NCI-H2107 (cell line): ENCODE measurements around the gene SPTSSA.
"Not testable (repeated sequence)": the region's sequence is repeated elsewhere in the genome, so short reads cannot be mapped to it uniquely, and the experiment has no call there.

Experiments
- DNase-seq: peaks from one replicate; lab custom pipeline; 2025; lab: John Stamatoyannopoulos, UW

The SPTSSA gene

DNA sequence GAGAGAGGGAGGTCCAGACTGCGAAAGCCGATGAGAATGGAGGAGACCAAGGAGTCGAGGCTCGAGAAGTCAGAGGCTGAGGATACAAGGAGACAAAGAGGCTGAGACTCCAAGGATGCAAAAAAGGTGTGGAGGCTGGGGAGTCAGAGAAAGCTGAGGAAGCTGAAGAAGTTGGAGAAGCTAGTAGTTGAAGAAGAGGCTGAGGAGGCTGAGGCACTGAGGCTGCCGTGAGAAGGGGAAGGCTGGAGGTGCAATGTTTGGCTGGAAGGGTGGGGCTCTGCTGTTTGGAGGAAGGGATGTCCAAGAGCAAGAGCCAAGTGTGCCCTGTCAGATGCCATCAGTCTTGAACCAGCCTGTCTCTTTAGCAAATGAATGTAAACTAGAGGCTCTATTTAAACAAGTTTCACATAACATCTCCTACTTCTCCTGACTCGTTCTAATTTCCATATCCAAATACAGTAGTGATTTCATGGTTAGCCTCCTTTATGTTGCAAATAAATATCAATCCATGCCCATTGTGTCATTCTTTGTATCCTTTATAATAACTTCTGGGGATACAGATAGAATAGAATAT lies 10.8 kb upstream of the SPTSSA start:
- no peak for DNase-seq

DNA sequence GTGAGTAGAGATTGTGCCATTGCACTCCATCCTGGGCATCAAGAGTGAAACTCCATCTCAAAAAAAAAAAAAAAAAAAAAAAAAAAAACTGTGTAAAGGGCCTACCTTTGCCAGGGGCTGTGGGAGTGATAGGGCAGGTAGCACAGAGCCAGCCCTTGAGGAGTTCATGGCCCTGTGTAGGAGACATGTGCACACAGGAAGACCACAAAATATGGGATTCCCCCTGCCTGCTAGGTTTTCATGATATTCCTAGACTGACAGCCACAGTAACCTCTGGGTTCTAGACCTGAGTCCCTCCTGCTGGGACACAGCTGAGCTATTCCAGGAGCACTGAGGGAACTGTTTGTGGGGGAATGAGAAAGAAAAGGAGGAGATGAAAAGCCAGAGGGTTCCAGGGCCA lies 8.3 kb upstream of the SPTSSA start:
- no peak for DNase-seq

DNA sequence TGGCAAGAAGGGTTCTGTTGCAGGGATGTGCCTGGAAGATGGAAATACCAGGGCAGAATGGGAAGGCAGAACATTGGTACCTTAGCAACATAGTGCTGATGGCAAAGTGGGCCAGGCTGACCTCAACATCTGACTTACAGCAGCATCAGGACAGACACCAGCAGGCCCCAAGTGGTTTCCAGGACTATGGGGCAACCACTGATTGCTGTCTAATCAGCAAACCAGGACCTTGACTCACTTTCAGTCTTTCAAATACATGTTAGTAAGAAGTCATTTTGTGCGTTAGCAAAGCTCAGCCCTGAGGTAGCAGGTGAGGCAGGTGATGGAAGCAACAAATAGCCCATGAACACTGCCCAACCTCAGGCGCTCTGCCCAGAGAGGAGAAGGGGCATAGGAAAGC lies 4.7 kb upstream of the SPTSSA start:
- no peak for DNase-seq

- no peak for DNase-seq
Observed at GRCh38 chr14:34465069-34465859, 3.2 kb upstream of the SPTSSA start.

GRCh38 chr14:34463598-34463961 lies 1.5 kb upstream of the SPTSSA start:
- no peak for DNase-seq

GRCh38 chr14:34461334-34462131 lies 507 bp downstream of the SPTSSA start:
- no peak for DNase-seq

GRCh38 chr14:34460841-34461240 lies 1.2 kb downstream of the SPTSSA start:
- DNase-seq, result no peak

GRCh38 chr14:34460295-34460694 lies 1.7 kb downstream of the SPTSSA start:
- DNase-seq, result no peak

DNA sequence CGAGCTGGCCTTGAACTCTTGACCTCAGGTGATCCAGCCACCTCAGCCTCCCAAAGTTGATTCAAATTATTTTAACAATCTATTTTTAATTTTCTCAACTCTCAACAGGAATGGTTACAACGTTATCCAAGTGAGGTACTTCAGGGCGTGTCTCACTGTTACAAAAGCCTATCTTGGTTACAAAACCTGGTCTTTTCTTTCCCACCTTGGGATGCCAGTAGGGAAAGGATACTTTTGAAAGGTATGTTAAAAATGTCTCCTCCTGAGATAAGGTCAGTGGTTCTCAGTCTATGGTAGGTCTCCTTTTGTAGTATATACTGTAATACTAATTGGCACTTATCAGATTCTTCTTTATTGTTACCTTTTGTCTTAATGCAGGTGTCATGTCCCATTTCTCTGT lies 4.9 kb downstream of the SPTSSA start:
- DNase-seq, result no peak

DNA sequence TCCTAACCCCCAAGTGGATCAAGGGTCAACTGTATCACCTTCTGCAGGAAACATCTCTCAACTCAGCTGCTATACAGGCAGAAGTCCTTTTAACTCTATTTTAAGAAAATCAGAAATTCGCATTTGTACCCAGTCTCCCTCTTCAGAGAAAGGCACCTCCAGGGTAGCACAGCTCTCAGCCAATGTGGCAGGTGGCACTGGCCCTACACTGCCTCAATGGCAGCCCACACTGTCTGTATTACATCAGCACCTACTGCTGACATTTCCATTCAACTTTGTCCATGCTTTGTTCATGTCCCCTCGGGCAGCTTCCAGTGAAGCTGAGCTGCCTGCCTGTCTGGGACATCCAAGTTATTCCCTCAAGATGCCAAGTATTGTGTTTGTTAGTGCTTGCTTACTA lies 8.8 kb downstream of the SPTSSA start:
- DNase-seq, result no peak

GRCh38 chr14:34452258-34452822 lies 9.7 kb downstream of the SPTSSA start:
- no peak for DNase-seq

DNA sequence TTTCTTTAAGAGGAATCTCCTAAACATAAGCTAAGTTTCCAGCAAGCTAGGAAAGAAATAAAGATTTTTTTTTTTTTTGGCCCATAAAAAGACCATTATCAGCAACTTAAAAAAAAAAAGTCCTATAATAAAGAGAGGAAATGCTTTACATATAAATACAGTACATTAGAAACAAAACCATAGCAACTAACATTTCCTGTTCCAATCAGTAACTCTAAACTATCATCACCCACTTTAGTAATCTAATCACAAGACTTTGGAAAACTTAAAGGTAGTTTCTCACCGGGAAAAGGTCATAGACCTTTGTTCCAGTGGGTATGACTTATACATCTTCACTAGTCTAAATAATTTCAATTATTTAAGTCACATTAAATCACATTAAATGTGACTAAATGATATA lies 11.1 kb downstream of the SPTSSA start:
- no peak for DNase-seq

- no peak for DNase-seq
Observed at GRCh38 chr14:34450542-34450915, 11.5 kb downstream of the SPTSSA start.

DNA sequence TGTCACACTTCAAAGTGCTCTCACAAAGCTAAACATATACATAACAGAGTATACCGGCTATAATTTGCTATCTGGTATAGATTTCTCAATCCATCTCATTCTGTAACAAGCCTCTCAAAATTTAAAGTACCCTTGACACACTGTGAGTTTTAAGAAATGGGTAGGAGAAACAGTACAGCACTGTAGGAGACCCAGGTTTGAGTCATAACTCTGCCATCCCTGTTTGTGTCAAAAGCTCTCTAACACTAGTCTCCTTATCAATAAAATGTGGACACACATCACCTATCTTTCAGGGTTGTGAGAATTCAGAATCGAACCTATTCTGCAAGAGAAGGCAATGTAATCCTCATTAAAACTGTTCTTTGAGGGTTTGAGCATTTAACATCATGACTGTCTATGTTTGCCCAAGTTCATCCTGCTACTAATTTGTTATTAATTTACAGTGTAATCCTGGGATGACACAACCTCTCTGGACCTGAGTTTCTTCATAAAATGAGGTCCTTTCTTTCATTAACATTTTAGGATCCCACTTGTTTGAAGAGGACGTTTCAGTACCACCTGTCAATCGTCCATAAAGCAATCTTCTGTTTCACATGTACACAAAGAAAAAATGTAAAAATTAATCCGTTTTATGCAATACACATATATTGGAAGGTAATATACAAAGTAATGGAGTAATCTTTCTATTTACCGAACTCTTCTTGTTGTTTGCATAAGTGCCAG lies 12.1 kb downstream of the SPTSSA start:
- no peak for DNase-seq

GRCh38 chr14:34439090-34439489 lies 22.9 kb downstream of the SPTSSA start:
- DNase-seq, result no peak

DNA sequence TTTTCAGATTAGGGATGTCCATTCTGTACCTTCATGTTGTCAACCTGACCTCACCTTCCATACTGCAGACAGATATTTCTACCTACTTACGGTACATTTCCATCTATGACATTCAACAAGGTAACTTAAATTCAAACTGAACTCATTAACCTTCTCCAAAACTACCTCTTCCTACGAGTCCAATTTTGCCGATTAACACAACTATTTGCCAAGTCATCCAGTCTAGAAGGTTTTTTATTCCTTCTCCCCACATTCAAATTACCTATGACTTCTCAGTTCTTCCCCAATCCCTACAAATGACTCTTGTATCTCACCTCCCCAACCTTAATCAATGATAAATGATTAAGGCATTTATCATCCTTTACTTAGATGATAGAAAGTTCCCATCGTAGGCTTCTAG lies 23.6 kb downstream of the SPTSSA start:
- no peak for DNase-seq

GRCh38 chr14:34437729-34438080 lies 24.3 kb downstream of the SPTSSA start:
- DNase-seq, result no peak

- DNase-seq, result no peak
Observed at GRCh38 chr14:34436960-34437728, 24.9 kb downstream of the SPTSSA start.

DNA sequence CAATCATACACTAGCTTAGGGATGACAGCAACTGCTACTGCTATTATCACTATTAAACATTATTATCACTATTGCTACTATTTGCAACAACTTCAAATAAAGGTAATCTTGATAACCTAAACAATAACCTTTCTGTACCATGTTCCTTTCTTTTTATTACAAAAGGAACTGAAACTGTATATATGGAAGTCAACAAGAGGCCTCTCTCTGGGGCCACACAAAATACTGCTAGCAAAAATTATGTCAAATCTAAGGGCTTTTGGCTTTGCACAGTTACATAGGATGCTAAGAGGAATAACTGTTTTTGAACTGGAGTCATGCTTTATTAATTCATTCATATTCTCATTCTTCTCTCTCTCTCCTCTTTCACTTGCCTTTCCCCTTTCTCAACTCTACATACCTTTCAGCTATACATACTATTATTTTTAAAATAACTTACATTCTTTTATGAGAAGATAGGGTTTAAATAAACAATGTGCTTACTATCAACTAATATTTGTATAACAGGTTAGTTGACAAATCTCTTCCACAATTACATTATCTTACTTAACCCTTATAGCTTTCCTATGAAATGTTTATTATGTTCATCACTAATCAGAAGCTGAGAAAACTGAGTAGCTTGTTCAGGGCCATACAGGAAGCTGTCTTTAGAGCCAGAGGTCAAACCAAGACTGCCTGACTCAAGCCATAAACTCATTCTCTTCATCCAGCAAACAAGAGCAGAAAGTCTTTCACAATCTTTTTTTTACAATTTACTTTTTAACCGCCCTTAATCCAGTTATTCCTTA lies 25.7 kb downstream of the SPTSSA start:
- no peak for DNase-seq

- DNase-seq, result no peak
Observed at GRCh38 chr14:34433957-34434356, 28.1 kb downstream of the SPTSSA start.

- not testable (repeated sequence) for DNase-seq
Observed at GRCh38 chr14:34428102-34428466, 34.0 kb downstream of the SPTSSA start.
